SK-N-SH treated with all-trans-retinoic acid at 6 μM for 48 hours (cell line): ENCODE data around the gene KRTAP4-5.
"Not testable (repeated sequence)": the region's sequence is repeated elsewhere in the genome, so short reads cannot be mapped to it uniquely, and the experiment has no call there.

ENCODE experiments used
- ATAC-seq: fragments of 200-7000 bp; cut with Tn5 transposase; 3 replicates; pipeline ENCODE4 v1.9.1; 2020; ENCODE audit warnings: mild to moderate bottlenecking, moderate library complexity
- ARNTL ChIP-seq: fragments of 450-650 bp; formaldehyde crosslinking; IDR thresholded peaks from 2 replicates; pipeline ENCODE4 v1.5.0; 2020; ENCODE audit warnings: low read depth, mild to moderate bottlenecking, moderate library complexity, borderline replicate concordance
- BACH2 ChIP-seq: fragments of 250-450 bp; sonication (Bioruptor Pico); IDR thresholded peaks from 2 replicates; pipeline ENCODE4 v1.9.0; 2021; ENCODE audit warnings: mild to moderate bottlenecking, borderline replicate concordance
- CREB5 ChIP-seq: fragments of 250-450 bp; sonication (Bioruptor Pico); IDR thresholded peaks from 2 replicates; pipeline ENCODE4 v1.5.1; 2020; ENCODE audit warnings: low read depth, mild to moderate bottlenecking, moderate library complexity
- CSDC2 ChIP-seq: fragments of 250-450 bp; sonication (Bioruptor Pico); IDR thresholded peaks from 2 replicates; pipeline ENCODE4 v1.5.0; 2020; ENCODE audit warnings: mild to moderate bottlenecking, moderate library complexity
- CSRNP3 ChIP-seq: fragments of 250-450 bp; sonication (Bioruptor Pico); IDR thresholded peaks from 2 replicates; pipeline ENCODE4 v1.5.1; 2021; ENCODE audit warnings: mild to moderate bottlenecking, moderate library complexity
- ISL1 ChIP-seq: fragments of 250-450 bp; sonication (Bioruptor Pico); IDR thresholded peaks from 2 replicates; pipeline ENCODE4 v2.1.2; 2022; ENCODE audit warnings: mild to moderate bottlenecking, moderate library complexity
- OSR1 ChIP-seq: fragments of 250-450 bp; sonication (Bioruptor Pico); IDR thresholded peaks from 2 replicates; pipeline ENCODE4 v1.8.0; 2022; ENCODE audit warnings: moderate library complexity, mild to moderate bottlenecking, inconsistent platforms
- PATZ1 ChIP-seq: fragments of 250-450 bp; sonication (Bioruptor Pico); IDR thresholded peaks from 2 replicates; pipeline ENCODE4 v1.8.0; 2020; ENCODE audit warnings: mild to moderate bottlenecking, moderate library complexity, borderline replicate concordance
- POU6F1 ChIP-seq: fragments of 250-450 bp; sonication (Bioruptor Pico); IDR thresholded peaks from 2 replicates; pipeline ENCODE4 v1.8.0; 2021; ENCODE audit warnings: low read depth, mild to moderate bottlenecking, moderate library complexity, borderline replicate concordance
- PPARA ChIP-seq: fragments of 250-450 bp; sonication (Bioruptor Pico); IDR thresholded peaks from 2 replicates; pipeline ENCODE4 v1.5.0; 2020; ENCODE audit warnings: mild to moderate bottlenecking, borderline replicate concordance
- RARB ChIP-seq: fragments of 250-450 bp; sonication (Bioruptor Pico); IDR thresholded peaks from 2 replicates; pipeline ENCODE4 v1.8.0; 2021; ENCODE audit warnings: mild to moderate bottlenecking, moderate library complexity
- SNAI2 ChIP-seq: fragments of 250-450 bp; sonication (Bioruptor Pico); IDR thresholded peaks from 2 replicates; pipeline ENCODE4 v1.5.0; 2020; ENCODE audit warnings: mild to moderate bottlenecking, moderate library complexity
- TCF4 ChIP-seq: fragments of 250-450 bp; sonication (Bioruptor Pico); IDR thresholded peaks from 2 replicates; pipeline ENCODE4 v1.8.0; 2021; ENCODE audit warnings: mild to moderate bottlenecking, moderate library complexity, borderline replicate concordance
- TOX ChIP-seq: fragments of 250-450 bp; sonication (Bioruptor Pico); IDR thresholded peaks from 2 replicates; pipeline ENCODE4 v1.8.0; 2021; ENCODE audit warnings: mild to moderate bottlenecking, moderate library complexity, borderline replicate concordance
- TSHZ2 ChIP-seq: fragments of 250-450 bp; sonication (Bioruptor Pico); IDR thresholded peaks from 2 replicates; pipeline ENCODE4 v1.5.0; 2020; ENCODE audit warnings: mild to moderate bottlenecking, moderate library complexity
- ZFP30 ChIP-seq: fragments of 450-650 bp; formaldehyde crosslinking; IDR thresholded peaks from 2 replicates; pipeline ENCODE4 v1.5.0; 2022; ENCODE audit warnings: mild to moderate bottlenecking, moderate library complexity
- ZNF565 ChIP-seq: fragments of 450-650 bp; formaldehyde crosslinking; conservative IDR thresholded peaks from 2 replicates; pipeline ENCODE4 v1.5.0; 2020; ENCODE audit warnings: low read depth, mild to moderate bottlenecking, moderate library complexity
- ZNF70 ChIP-seq: fragments of 450-650 bp; formaldehyde crosslinking; IDR thresholded peaks from 2 replicates; pipeline ENCODE4 v1.5.0; 2020; ENCODE audit warnings: mild to moderate bottlenecking, moderate library complexity
- ZNF8 ChIP-seq: fragments of 450-650 bp; formaldehyde crosslinking; IDR thresholded peaks from 2 replicates; pipeline ENCODE4 v1.5.0; 2020; ENCODE audit warnings: mild to moderate bottlenecking, moderate library complexity

The KRTAP4-5 gene

DNA sequence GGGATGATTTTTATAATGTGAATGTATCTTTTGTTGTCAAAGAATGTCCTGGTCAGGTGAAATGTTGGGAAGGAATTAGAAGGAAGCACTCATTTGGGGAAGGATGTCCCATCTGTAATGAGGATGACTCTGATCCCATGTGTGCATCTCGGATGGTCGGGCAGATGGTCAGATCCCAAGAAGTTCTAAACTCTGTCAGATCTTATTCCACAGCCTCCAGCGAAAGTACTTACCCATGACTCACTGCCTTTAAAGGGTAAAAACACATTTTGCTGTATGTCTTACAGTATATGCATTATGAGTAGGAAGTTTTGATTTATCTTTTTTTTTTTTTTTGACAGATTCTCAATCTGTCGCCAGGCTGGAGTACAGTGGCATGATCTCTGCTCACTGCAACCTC, 30.9 kb downstream of the KRTAP4-5 start:
- no peak for TF ChIP-seq TOX (CRISPR knock-in tag)
- TF ChIP-seq RARB, result no peak
- no peak for TF ChIP-seq PATZ1 (CRISPR knock-in tag)
- TF ChIP-seq ZNF565 (CRISPR knock-in tag), result no peak
- no peak for TF ChIP-seq SNAI2 (CRISPR knock-in tag)
- no peak for ATAC-seq

DNA sequence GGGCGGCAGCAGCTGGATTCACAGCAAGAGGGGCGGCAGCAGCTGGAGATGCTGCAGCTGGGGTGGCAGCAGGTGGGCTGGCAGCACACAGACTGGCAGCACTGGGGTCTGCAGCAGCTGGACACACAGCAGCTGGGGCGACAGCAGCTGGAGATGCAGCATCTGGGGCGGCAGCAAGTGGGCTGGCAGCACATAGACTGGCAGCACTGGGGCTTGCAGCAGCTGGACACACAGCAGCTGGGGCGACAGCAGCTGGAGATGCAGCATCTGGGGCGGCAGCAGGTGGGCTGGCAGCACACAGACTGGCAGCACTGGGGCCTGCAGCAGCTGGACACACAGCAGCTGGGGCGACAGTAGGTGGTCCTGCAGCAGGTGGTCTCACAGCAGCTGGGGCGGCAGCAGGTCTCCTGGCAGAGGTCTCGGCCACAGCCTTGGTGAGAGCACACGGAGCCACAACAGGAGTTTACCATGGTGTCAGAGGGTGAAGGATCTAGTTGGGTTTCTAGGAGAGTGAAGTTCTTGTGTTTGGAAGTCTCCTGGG, 31.7 kb downstream of the KRTAP4-5 start, which contains the start of gene KRTAP4-11:
Gene KRTAP4-11 (minus strand): TSS at position 528 of the 541 bp plus-strand sequence. CDS start 58 bp downstream, at position 470.
- not testable (repeated sequence) for ATAC-seq

GRCh38 chr17:41116297-41116696, 33.3 kb downstream of the KRTAP4-5 start:
- ATAC-seq, result no peak
- TF ChIP-seq TSHZ2 (CRISPR knock-in tag) (no peak), OSR1 (CRISPR knock-in tag) (no peak), ISL1 (CRISPR knock-in tag) (no peak), TCF4 (CRISPR knock-in tag) (no peak), CREB5 (no peak), POU6F1 (CRISPR knock-in tag) (no peak), ARNTL (CRISPR knock-in tag) (no peak), PPARA (CRISPR knock-in tag) (no peak), ZFP30 (CRISPR knock-in tag) (no peak), ZNF565 (CRISPR knock-in tag) (no peak), BACH2 (no peak), ZNF70 (CRISPR knock-in tag) (no peak), CSRNP3 (CRISPR knock-in tag) (no peak)
- TF ChIP-seq, all 23 proteins: peak for 0

DNA sequence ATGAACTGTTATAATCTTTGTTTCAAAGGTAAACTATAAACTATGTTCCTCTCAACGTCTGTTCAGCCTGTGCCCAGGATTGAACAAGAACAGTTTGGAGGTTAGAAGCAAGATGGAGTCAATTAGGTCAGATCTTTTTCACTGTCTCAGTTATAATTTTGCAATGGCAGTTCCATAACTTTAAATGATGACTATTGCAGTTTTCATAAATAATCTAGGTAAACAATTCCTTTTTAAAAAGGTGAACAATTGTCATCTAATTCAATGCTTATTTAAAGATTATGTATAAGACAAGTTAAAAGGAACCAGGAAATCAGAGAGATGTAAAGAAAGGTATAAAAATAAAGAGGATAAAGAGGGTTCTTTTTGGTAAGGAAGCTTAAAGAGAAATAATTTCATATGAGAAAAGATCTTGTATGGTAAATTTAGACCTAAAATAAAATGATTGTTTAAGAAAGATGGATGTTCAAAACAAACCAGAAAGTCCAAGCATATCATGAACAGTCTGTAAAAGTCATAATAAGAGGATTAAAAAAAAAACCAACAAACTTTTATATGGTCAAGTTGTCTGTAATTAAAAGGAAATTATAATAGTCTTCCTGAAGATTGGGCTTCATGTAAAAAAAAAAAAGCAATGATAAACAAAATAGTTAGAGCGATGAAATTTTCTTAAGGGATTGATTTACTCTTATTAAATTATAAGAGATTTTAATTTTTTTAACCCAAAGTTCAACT, 38.3 kb downstream of the KRTAP4-5 start:
- no peak for ATAC-seq
- TF ChIP-seq CREB5 (no peak), ZNF70 (CRISPR knock-in tag) (no peak), ZFP30 (CRISPR knock-in tag) (no peak), TCF4 (CRISPR knock-in tag) (no peak), PATZ1 (CRISPR knock-in tag) (no peak), ZNF565 (CRISPR knock-in tag) (no peak), RARB (no peak), CSDC2 (no peak), ZNF8 (no peak)

DNA sequence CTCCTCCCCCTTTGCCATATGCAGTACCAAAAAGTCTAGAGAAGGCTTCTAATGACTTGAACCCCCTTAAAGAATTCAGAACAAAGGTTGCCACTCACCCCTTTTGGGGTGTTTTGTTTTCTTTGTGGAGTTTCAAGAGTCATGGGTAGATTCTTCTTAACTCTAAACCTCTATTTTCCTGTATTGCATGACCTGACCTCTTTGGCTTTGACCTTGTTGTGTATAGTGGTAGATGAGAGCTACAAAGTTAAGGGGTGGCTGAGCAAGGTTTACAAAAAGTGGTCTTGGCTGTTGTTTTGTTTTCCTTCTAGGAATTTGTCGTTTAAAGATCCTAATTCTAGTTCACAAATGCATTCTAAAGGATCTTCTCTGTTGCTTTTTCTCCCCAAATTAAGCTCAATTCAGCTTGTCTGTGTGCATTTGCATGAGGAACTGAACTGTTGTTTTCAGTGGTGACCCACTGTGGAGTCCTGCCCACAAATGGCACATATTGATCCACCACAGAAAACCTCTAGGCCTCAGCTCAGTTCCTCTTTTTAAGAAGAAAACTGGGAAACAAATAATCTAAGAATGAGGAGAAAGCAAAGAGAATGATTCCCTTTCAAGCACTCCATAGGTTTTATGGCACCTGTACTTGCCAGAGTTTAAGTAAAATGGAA, 40.8 kb downstream of the KRTAP4-5 start:
- not testable (repeated sequence) for ATAC-seq
